A549 (cell line): ENCODE results near the gene MND1. TPM values are rescaled to one million over a fixed set of nuclear protein-coding genes. Genes with fewer than 3 reads are reported as not detected.

Experiments used
- ATAC-seq, 2 experiments: fragments of 200-7000 bp in 1 of 2; fragments of >200 bp in 1 of 2; cut with Nextera tagmentation in 1 of 2; cut with Tn5 transposase in 1 of 2; 3 replicates each; pipeline versions ENCODE4 v1.8.0 to v1.9.1; 2018 to 2020; ENCODE audit warnings: mild to moderate bottlenecking in 1 of 2, moderate library complexity in 1 of 2
- CTCF ChIA-PET: fragments of 300-600 bp; sonication (Branson Sonifier 250); formaldehyde crosslinking; extraction: SDS; loops from one replicate; lab custom pipeline; 2021; ENCODE audit warnings: antibody characterized with exemption, inconsistent platforms; lab: Yijun Ruan, JAX
- POLR2A ChIA-PET: fragments of 350-600 bp; formaldehyde crosslinking; extraction: SDS; loops from one replicate; lab custom pipeline; 2021; ENCODE audit warnings: antibody characterized with exemption, inconsistent platforms; lab: Yijun Ruan, JAX
- DNase-seq, 2 experiments: peaks; one replicate each; pipeline versions ENCODE4 v3.0.0 to v3.0.0-alpha.2; 2011 to 2016; ENCODE audit warnings: low read depth in 1 of 2, low spot score in 1 of 2
- FAIRE-seq: peaks from 2 replicates; lab custom pipeline; 2011; peaks lifted over from hg19 to GRCh38; lab: Jason Lieb, UNC
- H3K27ac ChIP-seq, 2 experiments: fragments of >200 bp; sonication (Bioruptor Twin); formaldehyde crosslinking; 3 replicates each; pipeline ENCODE4 v1.5.1; 2016 to 2017
- H3K4me1 ChIP-seq: fragments of >200 bp; sonication (Bioruptor Twin); formaldehyde crosslinking; 3 replicates; pipeline ENCODE4 v1.6.1; 2016
- H3K4me2 ChIP-seq: fragments of >200 bp; sonication (Bioruptor Twin); formaldehyde crosslinking; 3 replicates; pipeline ENCODE4 v1.6.1; 2016
- H3K4me3 ChIP-seq: fragments of >200 bp; sonication (Bioruptor Twin); formaldehyde crosslinking; 3 replicates; pipeline ENCODE4 v1.5.1; 2016
- H3K9me3 ChIP-seq: fragments of >200 bp; sonication (Bioruptor Twin); formaldehyde crosslinking; 3 replicates; pipeline ENCODE4 v1.6.1; 2016
- CBX8 ChIP-seq: fragments of 200-600 bp; sonication (generic); IDR thresholded peaks from 2 replicates; pipeline ENCODE4 v1.6.1; 2016
- CEBPB ChIP-seq, 2 experiments: fragments of >200 bp in 1 of 2; sonication (Bioruptor Twin) in 1 of 2; formaldehyde crosslinking in 1 of 2; IDR thresholded peaks; 2 replicates each; pipeline ENCODE4 v1.6.1; 2012 to 2016
- E2F6 ChIP-seq: IDR thresholded peaks from 2 replicates; pipeline ENCODE4 v1.6.1; 2012; ENCODE audit warnings: low read depth, borderline replicate concordance
- FOSB ChIP-seq: fragments of 250-450 bp; sonication (Bioruptor Pico); IDR thresholded peaks from 2 replicates; pipeline ENCODE4 v1.5.0; 2020; ENCODE audit warnings: mild to moderate bottlenecking, moderate library complexity
- HES2 ChIP-seq: fragments of >200 bp; sonication (Bioruptor Twin); formaldehyde crosslinking; IDR thresholded peaks from 2 replicates; pipeline ENCODE4 v1.6.1; 2016
- HOXB13 ChIP-seq: fragments of 250-450 bp; sonication (Bioruptor Pico); IDR thresholded peaks from 2 replicates; pipeline ENCODE4 v1.5.0; 2020; ENCODE audit warnings: low read depth, mild to moderate bottlenecking, moderate library complexity
- MAFK ChIP-seq: fragments of 450-650 bp; IDR thresholded peaks from 2 replicates; pipeline ENCODE4 v1.6.1; 2014; ENCODE audit not compliant: partially characterized antibody
- MAX ChIP-seq: IDR thresholded peaks from 2 replicates; pipeline ENCODE4 v1.6.1; 2012
- NFE2L2 ChIP-seq: fragments of 150-350 bp; conservative IDR thresholded peaks from 2 replicates; pipeline ENCODE4 v1.6.1; 2014; ENCODE audit warnings: low read length
- NPAS2 ChIP-seq: fragments of 250-450 bp; sonication (Bioruptor Pico); IDR thresholded peaks from 2 replicates; pipeline ENCODE4 v1.8.0; 2022; ENCODE audit warnings: mild to moderate bottlenecking, moderate library complexity, borderline replicate concordance
- POLR2A ChIP-seq: IDR thresholded peaks from 2 replicates; pipeline ENCODE4 v1.6.1; 2012; ENCODE audit warnings: mild to moderate bottlenecking, low read length
- POLR2AphosphoS2 ChIP-seq: conservative IDR thresholded peaks from 2 replicates; pipeline ENCODE4 v1.6.1; 2012; ENCODE audit warnings: low read length, improper control_type of control experiment, inconsistent platforms
- RAD21 ChIP-seq, 2 experiments: fragments of >200 bp in 1 of 2; sonication (Bioruptor Twin) in 1 of 2; formaldehyde crosslinking in 1 of 2; IDR thresholded peaks in 1 of 2; conservative IDR thresholded peaks in 1 of 2; 2 replicates in 1 of 2; 3 replicates in 1 of 2; pipeline ENCODE4 v1.6.1; 2012 to 2018; ENCODE audit warnings: inconsistent platforms in 1 of 2
- RARB ChIP-seq: fragments of 250-450 bp; sonication (Bioruptor Pico); IDR thresholded peaks from 2 replicates; pipeline ENCODE4 v1.8.0; 2021; ENCODE audit warnings: mild to moderate bottlenecking, moderate library complexity
- RCOR1 ChIP-seq: fragments of 150-350 bp; IDR thresholded peaks from 2 replicates; pipeline ENCODE4 v1.6.1; 2014; ENCODE audit warnings: antibody characterized with exemption, low read length, low read depth
- RFX5 ChIP-seq: fragments of 450-650 bp; IDR thresholded peaks from 2 replicates; pipeline ENCODE4 v1.7.1; 2014; ENCODE audit warnings: antibody characterized with exemption, mild to moderate bottlenecking, moderate library complexity
- RNF2 ChIP-seq: fragments of 200-600 bp; sonication (generic); IDR thresholded peaks from 2 replicates; pipeline ENCODE4 v1.6.1; 2016; ENCODE audit warnings: low read depth, mild to moderate bottlenecking, antibody characterized with exemption, moderate library complexity, borderline replicate concordance
- TP53 ChIP-seq: fragments of 250-450 bp; sonication (Bioruptor Pico); IDR thresholded peaks from 2 replicates; pipeline ENCODE4 v1.5.0; 2021; ENCODE audit warnings: mild to moderate bottlenecking, moderate library complexity
- ZC3H11A ChIP-seq: fragments of 450-650 bp; IDR thresholded peaks from 2 replicates; pipeline ENCODE4 v1.6.1; 2014; ENCODE audit warnings: antibody characterized with exemption, mild to moderate bottlenecking
- ZNF302 ChIP-seq: fragments of 250-450 bp; sonication (Bioruptor Pico); IDR thresholded peaks from 2 replicates; pipeline ENCODE4 v1.9.0; 2021; ENCODE audit warnings: inconsistent platforms, mild to moderate bottlenecking, moderate library complexity
- ZSCAN20 ChIP-seq: fragments of 250-450 bp; sonication (Bioruptor Pico); IDR thresholded peaks from 2 replicates; pipeline ENCODE4 v1.8.0; 2022; ENCODE audit warnings: mild to moderate bottlenecking, moderate library complexity
- WGBS: methylation state at CpG from one replicate; pipeline ENCODE4 v1.1.6; 2017; ENCODE audit errors: missing lambda C conversion rate; 5-methylcytosine and 5-hydroxymethylcytosine counted together
- polyA plus RNA-seq, 4 experiments: library from polyadenylated mRNA; depleted of rRNA in 3 of 4; stranded (reverse); fragments of >200 nt; fragmentation: RNase III in 1 of 4; extraction: RNeasy Plus Mini Kit Qiagen cat#74134 plus additional on column Dnase treatment in 1 of 4; gene quantifications; 2 replicates in 3 of 4; 3 replicates in 1 of 4; pipeline ENCODE4 v1.2.3, GENCODE V29; 2011 to 2017
- TF ChIP-seq, protein P1 (sequence below): fragments of 200-600 bp; sonication (generic); IDR thresholded peaks from 2 replicates; pipeline ENCODE4 v1.6.1; 2016; ENCODE audit warnings: antibody characterized with exemption, mild to moderate bottlenecking, moderate library complexity
- TF ChIP-seq, protein P2 (sequence below): fragments of >200 bp; sonication (Bioruptor Twin); formaldehyde crosslinking; IDR thresholded peaks from 3 replicates; pipeline ENCODE4 v1.6.1; 2016
- TF ChIP-seq, protein P3 (sequence below): IDR thresholded peaks from 2 replicates; pipeline ENCODE4 v1.6.1; 2012
- TF ChIP-seq, protein P4 (sequence below): fragments of 250-450 bp; sonication (Bioruptor Pico); IDR thresholded peaks from 2 replicates; pipeline ENCODE4 v1.5.0; 2020; ENCODE audit warnings: low read depth, mild to moderate bottlenecking, moderate library complexity

MND1 gene
- polyA plus RNA-seq, 2 of the 4 experiments (the other 2 are of a cell fraction), result 16.3 to 16.6 TPM

DNA sequence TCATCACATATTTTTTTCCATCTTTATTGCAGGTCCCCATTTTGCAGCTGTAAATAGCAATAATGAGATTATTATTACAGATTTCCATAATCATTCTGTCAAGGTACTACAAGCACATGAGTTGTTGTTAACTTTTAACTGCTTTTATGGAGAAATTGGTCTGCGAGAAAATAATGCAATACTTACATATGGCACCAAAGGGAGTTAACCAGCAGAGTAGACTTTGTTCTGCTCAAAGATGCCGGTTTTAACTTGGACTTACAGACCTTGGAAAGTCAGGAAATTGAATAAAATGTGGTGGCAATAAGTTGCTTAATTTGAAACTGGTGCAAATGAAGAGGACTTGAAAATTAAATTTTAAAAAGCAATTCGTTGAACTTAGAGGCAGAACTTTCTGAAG, 20.4 kb upstream of the MND1 start:
- CTCF ChIA-PET, result interaction anchor here (1.2 kb wide), 1 partner anchor 181 kb away, joined by 5 read pairs; no protein-coding TSS in a partner anchor

DNA sequence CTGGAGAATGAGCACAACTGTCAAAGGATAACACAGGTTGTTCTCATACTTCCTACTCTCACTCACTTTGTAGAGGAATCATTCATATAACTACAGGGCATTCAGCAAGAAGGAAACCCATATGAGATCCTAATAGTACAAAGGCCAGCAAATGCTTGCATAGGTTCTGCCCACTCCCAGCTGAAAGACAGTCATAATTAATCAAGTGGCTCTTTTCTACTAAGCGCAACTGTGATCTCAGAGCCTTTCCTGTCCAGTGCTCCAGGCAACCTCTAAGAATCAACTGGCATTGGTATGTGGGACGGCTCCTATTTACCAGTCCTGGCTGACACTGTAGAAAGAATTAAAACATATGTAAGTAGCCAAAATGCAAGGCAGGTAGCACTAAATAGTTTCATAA, 18.9 kb upstream of the MND1 start:
- no peaks in the 10 kb centered on the region for H3K9me3 ChIP-seq
- no peak for ATAC-seq
- TF ChIP-seq NPAS2 (CRISPR knock-in tag), result no peak
- no peak for TF ChIP-seq E2F6
- no peak for TF ChIP-seq RNF2
- no peak for TF ChIP-seq CEBPB (IDR thresholded peaks at IDR 0.05)
- no peak for TF ChIP-seq RCOR1
- TF ChIP-seq, protein P1, sequence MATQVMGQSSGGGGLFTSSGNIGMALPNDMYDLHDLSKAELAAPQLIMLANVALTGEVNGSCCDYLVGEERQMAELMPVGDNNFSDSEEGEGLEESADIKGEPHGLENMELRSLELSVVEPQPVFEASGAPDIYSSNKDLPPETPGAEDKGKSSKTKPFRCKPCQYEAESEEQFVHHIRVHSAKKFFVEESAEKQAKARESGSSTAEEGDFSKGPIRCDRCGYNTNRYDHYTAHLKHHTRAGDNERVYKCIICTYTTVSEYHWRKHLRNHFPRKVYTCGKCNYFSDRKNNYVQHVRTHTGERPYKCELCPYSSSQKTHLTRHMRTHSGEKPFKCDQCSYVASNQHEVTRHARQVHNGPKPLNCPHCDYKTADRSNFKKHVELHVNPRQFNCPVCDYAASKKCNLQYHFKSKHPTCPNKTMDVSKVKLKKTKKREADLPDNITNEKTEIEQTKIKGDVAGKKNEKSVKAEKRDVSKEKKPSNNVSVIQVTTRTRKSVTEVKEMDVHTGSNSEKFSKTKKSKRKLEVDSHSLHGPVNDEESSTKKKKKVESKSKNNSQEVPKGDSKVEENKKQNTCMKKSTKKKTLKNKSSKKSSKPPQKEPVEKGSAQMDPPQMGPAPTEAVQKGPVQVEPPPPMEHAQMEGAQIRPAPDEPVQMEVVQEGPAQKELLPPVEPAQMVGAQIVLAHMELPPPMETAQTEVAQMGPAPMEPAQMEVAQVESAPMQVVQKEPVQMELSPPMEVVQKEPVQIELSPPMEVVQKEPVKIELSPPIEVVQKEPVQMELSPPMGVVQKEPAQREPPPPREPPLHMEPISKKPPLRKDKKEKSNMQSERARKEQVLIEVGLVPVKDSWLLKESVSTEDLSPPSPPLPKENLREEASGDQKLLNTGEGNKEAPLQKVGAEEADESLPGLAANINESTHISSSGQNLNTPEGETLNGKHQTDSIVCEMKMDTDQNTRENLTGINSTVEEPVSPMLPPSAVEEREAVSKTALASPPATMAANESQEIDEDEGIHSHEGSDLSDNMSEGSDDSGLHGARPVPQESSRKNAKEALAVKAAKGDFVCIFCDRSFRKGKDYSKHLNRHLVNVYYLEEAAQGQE, result no peak
- TF ChIP-seq TP53 (CRISPR knock-in tag), result no peak
- TF ChIP-seq ZSCAN20, result no peak
- no peak for TF ChIP-seq RARB (CRISPR knock-in tag)
- TF ChIP-seq ZNF302 (CRISPR knock-in tag), result no peak
- TF ChIP-seq CBX8, result no peak
- TF ChIP-seq RFX5, result no peak
- no peak for TF ChIP-seq POLR2A
- TF ChIP-seq FOSB (CRISPR knock-in tag), result no peak
- TF ChIP-seq, protein P2, sequence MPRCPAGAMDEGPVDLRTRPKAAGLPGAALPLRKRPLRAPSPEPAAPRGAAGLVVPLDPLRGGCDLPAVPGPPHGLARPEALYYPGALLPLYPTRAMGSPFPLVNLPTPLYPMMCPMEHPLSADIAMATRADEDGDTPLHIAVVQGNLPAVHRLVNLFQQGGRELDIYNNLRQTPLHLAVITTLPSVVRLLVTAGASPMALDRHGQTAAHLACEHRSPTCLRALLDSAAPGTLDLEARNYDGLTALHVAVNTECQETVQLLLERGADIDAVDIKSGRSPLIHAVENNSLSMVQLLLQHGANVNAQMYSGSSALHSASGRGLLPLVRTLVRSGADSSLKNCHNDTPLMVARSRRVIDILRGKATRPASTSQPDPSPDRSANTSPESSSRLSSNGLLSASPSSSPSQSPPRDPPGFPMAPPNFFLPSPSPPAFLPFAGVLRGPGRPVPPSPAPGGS, result no peak
- TF ChIP-seq ZC3H11A, result no peak
- no peak for TF ChIP-seq HES2
- 87% methylated on average over 2 of the region's 2 CpGs for WGBS
- H3K4me2 ChIP-seq, result no peak overlapping the region
- POLR2A ChIA-PET, result no interaction called here
- no peak for DNase-seq
- FAIRE-seq, result no peak
- no peak overlapping the region for H3K4me3 ChIP-seq
- H3K4me1 ChIP-seq, result peaks cover 5% of the 10 kb centered on the region; the same call in 2 of the 3 replicates
- CTCF ChIA-PET, result interaction anchor here (1.3 kb wide), 1 partner anchor 183 kb away, joined by 3 read pairs; no protein-coding TSS in a partner anchor
- H3K27ac ChIP-seq, result no peak overlapping the region

More for the DNA sequence above, 20.4 kb upstream of the MND1 start:
- POLR2A ChIA-PET, result no interaction called here
- no peak for ATAC-seq
- DNase-seq, result no peak
- peaks cover 5% of the 10 kb centered on the region; the same call in 2 of the 3 replicates for H3K4me1 ChIP-seq
- no peak overlapping the region for H3K4me2 ChIP-seq
- 41% methylated on average over 3 of the region's 3 CpGs for WGBS
- H3K9me3 ChIP-seq, result no peaks in the 10 kb centered on the region
- TF ChIP-seq E2F6 (no peak), ZC3H11A (no peak)
- H3K27ac ChIP-seq, result no peak overlapping the region
- H3K4me3 ChIP-seq, result no peak overlapping the region
- FAIRE-seq, result no peak

DNA sequence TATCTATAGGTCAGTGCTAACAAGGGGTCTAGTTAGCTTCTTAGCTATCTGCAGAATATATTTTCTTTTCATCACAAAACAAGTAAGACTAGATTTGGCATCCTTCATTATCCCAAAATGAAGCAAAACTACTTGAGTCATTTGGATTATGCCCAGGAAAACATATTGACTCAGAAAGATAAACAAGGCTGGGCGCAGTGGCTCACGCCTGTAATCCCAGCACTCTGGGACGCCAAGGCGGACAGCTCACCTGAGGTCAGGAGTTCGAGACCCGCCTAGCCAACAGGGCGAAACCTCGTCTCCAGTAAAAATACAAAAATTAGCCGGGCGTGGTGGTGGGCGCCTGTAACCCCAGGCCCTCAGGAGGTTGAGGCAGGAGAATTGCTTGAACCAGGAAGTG, 18.0 kb upstream of the MND1 start:
- no peak for DNase-seq
- H3K27ac ChIP-seq, result no peak overlapping the region
- POLR2A ChIA-PET, result no interaction called here
- peaks cover 5% of the 10 kb centered on the region; the same call in 2 of the 3 replicates for H3K4me1 ChIP-seq
- H3K9me3 ChIP-seq, result no peaks in the 10 kb centered on the region
- FAIRE-seq, result no peak
- H3K4me3 ChIP-seq, result no peak overlapping the region
- CTCF ChIA-PET, result interaction anchor here (1.3 kb wide), 1 partner anchor 184 kb away, joined by 3 read pairs; no protein-coding TSS in a partner anchor
- H3K4me2 ChIP-seq, result no peak overlapping the region
- 58% methylated on average over 11 of the region's 11 CpGs for WGBS
- no peak for ATAC-seq
- TF ChIP-seq MAX (no peak), POLR2AphosphoS2 (no peak), HOXB13 (no peak), RAD21 (conservative IDR thresholded peaks at IDR 0.05 in 1 of 2, IDR thresholded peaks at IDR 0.05 in 1 of 2) (no peak), CEBPB (IDR thresholded peaks at IDR 0.05) (no peak), MAFK (no peak), NFE2L2 (no peak)
- TF ChIP-seq, protein P3, sequence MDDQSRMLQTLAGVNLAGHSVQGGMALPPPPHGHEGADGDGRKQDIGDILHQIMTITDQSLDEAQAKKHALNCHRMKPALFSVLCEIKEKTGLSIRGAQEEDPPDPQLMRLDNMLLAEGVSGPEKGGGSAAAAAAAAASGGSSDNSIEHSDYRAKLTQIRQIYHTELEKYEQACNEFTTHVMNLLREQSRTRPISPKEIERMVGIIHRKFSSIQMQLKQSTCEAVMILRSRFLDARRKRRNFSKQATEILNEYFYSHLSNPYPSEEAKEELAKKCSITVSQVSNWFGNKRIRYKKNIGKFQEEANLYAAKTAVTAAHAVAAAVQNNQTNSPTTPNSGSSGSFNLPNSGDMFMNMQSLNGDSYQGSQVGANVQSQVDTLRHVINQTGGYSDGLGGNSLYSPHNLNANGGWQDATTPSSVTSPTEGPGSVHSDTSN, result no peak
- TF ChIP-seq, protein P4, sequence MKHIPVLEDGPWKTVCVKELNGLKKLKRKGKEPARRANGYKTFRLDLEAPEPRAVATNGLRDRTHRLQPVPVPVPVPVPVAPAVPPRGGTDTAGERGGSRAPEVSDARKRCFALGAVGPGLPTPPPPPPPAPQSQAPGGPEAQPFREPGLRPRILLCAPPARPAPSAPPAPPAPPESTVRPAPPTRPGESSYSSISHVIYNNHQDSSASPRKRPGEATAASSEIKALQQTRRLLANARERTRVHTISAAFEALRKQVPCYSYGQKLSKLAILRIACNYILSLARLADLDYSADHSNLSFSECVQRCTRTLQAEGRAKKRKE, result no peak
